ENCODE results near the gene DNA2.
"Not testable (repeated sequence)": the region's sequence is repeated elsewhere in the genome, so short reads cannot be mapped to it uniquely, and the experiment has no call there.

The DNA2 gene

GRCh38 chr10:68463365-68464093, 8.2 kb downstream of the DNA2 start:
- Histone ChIP-seq H3K27me3 (no peaks in the 10 kb centered on the region), H3K9me3 (replicated peaks in 1 of 11) (no peaks in the 10 kb centered on the region), H3K27ac (no peak overlapping the region), H3K36me3 (peaks cover 10 to 100% (median 98%) of the 10 kb centered on the region in 11 experiments; a peak in 21 of 22 replicates), H3K9ac (no peak overlapping the region), H4K20me1 (peaks cover 0 to 4% (median 0%) of the 10 kb centered on the region in 11 experiments; a peak in 1 of 22 replicates), H3K4me2 (no peak overlapping the region), H3K4me1 (peaks cover 0 to 4% (median 0%) of the 10 kb centered on the region in 10 experiments; a peak in 4 of 20 replicates), H3K4me3 (no peak overlapping the region)
- TF ChIP-seq Cebpa-rat (IDR thresholded peaks at IDR 0.05): no peak

- Histone ChIP-seq H3K27ac (no peak overlapping the region), H3K9me3 (replicated peaks in 1 of 11) (no peaks in the 10 kb centered on the region), H3K27me3 (no peaks in the 10 kb centered on the region), H3K4me1 (no peaks in the 10 kb centered on the region), H3K4me2 (no peak overlapping the region), H3K36me3 (peaks cover 10 to 100% (median 98%) of the 10 kb centered on the region in 11 experiments; a peak in 21 of 22 replicates), H3K9ac (no peak overlapping the region), H3K4me3 (no peak overlapping the region), H4K20me1 (peaks cover 0 to 4% (median 0%) of the 10 kb centered on the region in 11 experiments; a peak in 1 of 22 replicates)
- no peak for TF ChIP-seq Cebpa-rat (IDR thresholded peaks at IDR 0.05)
Observed at GRCh38 chr10:68462536-68462935, 9.2 kb downstream of the DNA2 start.

GRCh38 chr10:68461032-68461431, 10.7 kb downstream of the DNA2 start:
- no peak overlapping the region for H3K4me2 ChIP-seq
- H3K4me1 ChIP-seq: peaks cover 0 to 4% (median 0%) of the 10 kb centered on the region in 10 experiments; a peak in 3 of 20 replicates
- no peak overlapping the region for H3K27ac ChIP-seq
- no peak overlapping the region for H3K9ac ChIP-seq
- no peaks in the 10 kb centered on the region for H3K27me3 ChIP-seq
- TF ChIP-seq Cebpa-rat (IDR thresholded peaks at IDR 0.05): 0 out of 22 replicates have a peak, but pooled peaks of 1 of the 11 experiments have one; percentile 8
- peaks cover 10 to 100% (median 97%) of the 10 kb centered on the region in 11 experiments; a peak in 21 of 22 replicates for H3K36me3 ChIP-seq
- H3K9me3 ChIP-seq (replicated peaks in 1 of 11): no peaks in the 10 kb centered on the region
- no peak overlapping the region for H3K4me3 ChIP-seq
- H4K20me1 ChIP-seq: peaks cover 0 to 4% (median 0%) of the 10 kb centered on the region in 11 experiments; a peak in 1 of 22 replicates

- not testable (repeated sequence) for H3K4me1 ChIP-seq; H3K27me3 ChIP-seq; H3K27ac ChIP-seq; H3K9me3 ChIP-seq (replicated peaks in 1 of 11); H3K4me2 ChIP-seq; H3K4me3 ChIP-seq; H3K9ac ChIP-seq; H4K20me1 ChIP-seq
- H3K36me3 ChIP-seq: peaks cover 5 to 100% (median 85%) of the 10 kb centered on the region in 11 experiments; a peak in 20 of 22 replicates
Observed at GRCh38 chr10:68449698-68450097, 22.1 kb downstream of the DNA2 start.

- TF ChIP-seq Cebpa-rat (IDR thresholded peaks at IDR 0.05): no peak
- Histone ChIP-seq H3K9ac (no peak overlapping the region), H3K4me2 (no peak overlapping the region), H3K4me1 (no peaks in the 10 kb centered on the region), H3K27ac (no peak overlapping the region), H3K4me3 (no peak overlapping the region), H3K27me3 (no peaks in the 10 kb centered on the region), H3K36me3 (peaks cover 0 to 100% (median 86%) of the 10 kb centered on the region in 11 experiments; a peak in 19 of 22 replicates), H3K9me3 (replicated peaks in 1 of 11) (no peaks in the 10 kb centered on the region), H4K20me1 (no peaks in the 10 kb centered on the region; a peak in 1 of 22 replicates)
Observed at GRCh38 chr10:68446179-68446578, 25.6 kb downstream of the DNA2 start.

DNA sequence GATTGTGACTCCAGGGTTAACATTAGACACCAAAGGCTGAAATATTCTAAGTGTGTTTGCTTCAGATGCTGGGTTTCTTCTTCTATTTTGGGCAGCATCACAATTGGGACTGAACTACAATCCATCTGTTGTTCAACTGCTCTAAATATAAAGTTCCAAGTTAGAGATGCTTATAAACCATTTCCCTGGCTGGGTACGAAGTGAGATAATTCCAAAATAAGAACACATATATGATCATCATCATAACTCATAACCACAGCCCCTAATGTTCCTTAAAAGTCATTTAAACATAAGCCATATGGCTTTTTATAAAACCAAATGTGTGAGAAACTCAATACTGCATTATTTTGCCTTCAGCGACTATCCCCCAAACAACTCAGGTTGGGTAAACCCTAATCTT, 28.8 kb downstream of the DNA2 start:
- no peak overlapping the region for H3K4me2 ChIP-seq
- H3K9me3 ChIP-seq (replicated peaks in 1 of 11): no peaks in the 10 kb centered on the region
- no peaks in the 10 kb centered on the region; a peak in 2 of 22 replicates for H4K20me1 ChIP-seq
- no peaks in the 10 kb centered on the region for H3K27me3 ChIP-seq
- H3K4me3 ChIP-seq: no peak overlapping the region
- no peak for TF ChIP-seq Cebpa-rat (IDR thresholded peaks at IDR 0.05)
- no peak overlapping the region for H3K27ac ChIP-seq
- H3K36me3 ChIP-seq: peaks cover 0 to 100% (median 89%) of the 10 kb centered on the region in 11 experiments; a peak in 20 of 22 replicates
- H3K4me1 ChIP-seq: no peaks in the 10 kb centered on the region
- H3K9ac ChIP-seq: no peak overlapping the region

DNA sequence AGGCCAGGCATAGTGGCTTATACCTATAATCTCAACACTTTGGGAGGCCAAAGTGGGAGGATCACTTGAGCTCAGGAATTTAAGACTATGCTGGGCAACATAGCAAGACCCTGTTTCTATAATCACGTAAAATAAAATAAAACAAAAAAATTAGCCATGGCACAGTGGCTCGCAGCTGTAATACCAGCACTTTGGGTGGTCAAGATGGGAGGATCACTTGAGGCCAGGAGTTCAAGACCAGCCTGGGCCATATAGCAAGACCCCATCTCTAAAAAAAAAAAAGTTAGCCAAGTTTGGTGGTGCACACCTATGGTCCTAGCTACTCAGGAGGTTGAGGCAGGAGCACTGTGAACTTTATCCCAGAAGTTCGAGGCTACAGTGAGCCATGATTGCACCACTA, 30.9 kb downstream of the DNA2 start:
- Histone ChIP-seq H3K27me3 (no peaks in the 10 kb centered on the region), H3K27ac (no peak overlapping the region), H3K36me3 (peaks cover 0 to 100% (median 93%) of the 10 kb centered on the region in 11 experiments; a peak in 20 of 22 replicates), H3K4me3 (no peak overlapping the region), H3K4me1 (no peaks in the 10 kb centered on the region; a peak in 1 of 20 replicates), H3K9ac (no peak overlapping the region), H3K4me2 (no peak overlapping the region), H3K9me3 (replicated peaks in 1 of 11) (no peaks in the 10 kb centered on the region), H4K20me1 (no peaks in the 10 kb centered on the region; a peak in 2 of 22 replicates)
- TF ChIP-seq Cebpa-rat (IDR thresholded peaks at IDR 0.05): no peak

- no peak for TF ChIP-seq Cebpa-rat (IDR thresholded peaks at IDR 0.05)
- Histone ChIP-seq H3K4me2 (no peak overlapping the region), H3K9me3 (replicated peaks in 1 of 11) (no peaks in the 10 kb centered on the region), H3K9ac (no peak overlapping the region), H3K4me1 (no peaks in the 10 kb centered on the region; a peak in 1 of 20 replicates), H3K36me3 (peaks cover 0 to 100% (median 94%) of the 10 kb centered on the region in 11 experiments; a peak in 20 of 22 replicates), H3K27ac (no peak overlapping the region), H4K20me1 (no peaks in the 10 kb centered on the region; a peak in 2 of 22 replicates), H3K27me3 (no peaks in the 10 kb centered on the region), H3K4me3 (no peak overlapping the region)
Observed at GRCh38 chr10:68435803-68436202, 36.0 kb downstream of the DNA2 start.

DNA sequence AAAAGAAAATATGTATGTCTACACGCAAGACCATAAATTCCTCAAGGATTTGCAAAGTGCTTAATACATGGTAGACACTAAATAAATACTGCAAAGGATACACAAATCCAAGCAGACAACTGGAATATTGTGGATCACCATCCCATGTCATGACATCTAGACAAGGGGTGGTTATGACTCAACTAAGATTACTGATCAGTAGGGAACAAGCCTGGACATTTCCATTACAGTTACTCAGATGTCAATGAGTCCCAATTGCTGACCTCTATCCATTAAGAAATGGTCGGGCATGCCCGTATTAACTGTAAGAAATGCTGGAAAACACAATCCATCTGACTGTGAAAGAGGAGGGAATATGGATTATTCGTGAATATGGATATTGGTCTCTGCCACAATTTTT, 37.1 kb downstream of the DNA2 start:
- no peaks in the 10 kb centered on the region for H3K27me3 ChIP-seq
- H3K36me3 ChIP-seq: peaks cover 0 to 100% (median 93%) of the 10 kb centered on the region in 11 experiments; a peak in 20 of 22 replicates
- no peak overlapping the region for H3K4me2 ChIP-seq
- H3K27ac ChIP-seq: no peak overlapping the region
- no peak overlapping the region for H3K9ac ChIP-seq
- no peak overlapping the region for H3K4me3 ChIP-seq
- no peak for TF ChIP-seq Cebpa-rat (IDR thresholded peaks at IDR 0.05)
- H3K4me1 ChIP-seq: no peaks in the 10 kb centered on the region; a peak in 1 of 20 replicates
- H3K9me3 ChIP-seq (replicated peaks in 1 of 11): no peaks in the 10 kb centered on the region
- no peaks in the 10 kb centered on the region; a peak in 1 of 22 replicates for H4K20me1 ChIP-seq

All from BLaER1 treated with 17β-estradiol and CSF1 and Interleukin-3, amounts not matched to agents 10 nM and 100 nM (cell line).